ENCODE results near the gene MAP4K2.

DNA sequence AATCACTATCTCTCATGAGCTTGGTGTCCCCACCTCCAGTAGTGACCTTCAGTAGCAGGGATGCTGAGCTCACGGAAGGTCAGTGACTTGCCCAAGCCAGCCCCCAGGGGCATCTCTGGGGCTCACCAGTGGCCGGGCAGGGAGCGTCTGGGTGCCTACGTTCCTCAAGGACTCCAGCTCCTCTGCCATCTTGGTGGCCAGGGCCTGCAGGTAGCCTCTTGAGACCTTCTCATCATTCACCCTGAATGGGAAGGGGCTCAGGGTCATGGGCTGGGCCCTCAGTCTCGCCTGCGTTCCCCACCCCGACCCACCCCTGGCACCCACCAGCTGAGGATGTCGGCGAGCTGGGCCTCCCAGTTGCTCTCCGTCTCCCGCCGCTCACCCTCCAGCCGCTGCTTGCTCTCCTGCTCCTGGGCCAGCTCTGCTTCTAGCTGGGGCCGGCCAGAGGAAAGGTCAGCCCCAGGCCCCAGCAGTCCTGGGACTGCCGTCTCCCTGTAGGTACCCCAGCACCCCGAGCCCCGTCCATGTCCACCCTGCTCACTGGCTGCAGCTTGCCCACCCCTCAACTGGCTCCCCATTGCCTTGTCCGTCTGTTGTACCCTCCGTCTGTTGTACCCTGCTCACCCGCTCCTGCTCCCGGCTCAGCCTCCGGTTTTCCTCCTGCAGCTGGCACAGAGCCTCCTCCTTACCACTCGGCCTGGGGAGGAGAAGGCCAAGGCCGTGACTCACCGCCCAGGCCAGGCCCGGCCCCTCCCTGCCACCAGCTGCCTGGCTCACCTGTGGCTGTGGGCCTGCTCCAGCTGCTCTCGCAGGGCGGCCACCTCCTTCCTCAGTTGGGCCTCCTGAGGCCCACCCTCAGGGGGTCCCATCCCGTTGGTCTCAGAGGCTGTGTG is 32.0 kb upstream of the MAP4K2 start:
- TF ChIP-seq, protein P1, sequence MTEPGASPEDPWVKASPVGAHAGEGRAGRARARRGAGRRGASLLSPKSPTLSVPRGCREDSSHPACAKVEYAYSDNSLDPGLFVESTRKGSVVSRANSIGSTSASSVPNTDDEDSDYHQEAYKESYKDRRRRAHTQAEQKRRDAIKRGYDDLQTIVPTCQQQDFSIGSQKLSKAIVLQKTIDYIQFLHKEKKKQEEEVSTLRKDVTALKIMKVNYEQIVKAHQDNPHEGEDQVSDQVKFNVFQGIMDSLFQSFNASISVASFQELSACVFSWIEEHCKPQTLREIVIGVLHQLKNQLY (CRISPR knock-in tag; IDR thresholded peaks at IDR 0.05): no peak
- TF ChIP-seq MED13 (CRISPR knock-in tag; IDR thresholded peaks at IDR 0.05): no peak
- TF ChIP-seq ZNF263 (CRISPR knock-in tag; IDR thresholded peaks at IDR 0.05): no peak
- TF ChIP-seq AGO2 (optimal IDR thresholded peaks at IDR 0.05; ENCODE audit: low read depth, low read length): no peak
- TF ChIP-seq ZNF879 (CRISPR knock-in tag; IDR thresholded peaks at IDR 0.05): no peak
- no peak for TF ChIP-seq ZNF788 (CRISPR knock-in tag; IDR thresholded peaks at IDR 0.05; ENCODE audit: borderline replicate concordance)
- no peak for TF ChIP-seq HIVEP1 (CRISPR knock-in tag; IDR thresholded peaks at IDR 0.05)
- TF ChIP-seq HOMEZ (CRISPR knock-in tag; IDR thresholded peaks at IDR 0.05; ENCODE audit: low read depth): no peak
- TF ChIP-seq, protein P2, sequence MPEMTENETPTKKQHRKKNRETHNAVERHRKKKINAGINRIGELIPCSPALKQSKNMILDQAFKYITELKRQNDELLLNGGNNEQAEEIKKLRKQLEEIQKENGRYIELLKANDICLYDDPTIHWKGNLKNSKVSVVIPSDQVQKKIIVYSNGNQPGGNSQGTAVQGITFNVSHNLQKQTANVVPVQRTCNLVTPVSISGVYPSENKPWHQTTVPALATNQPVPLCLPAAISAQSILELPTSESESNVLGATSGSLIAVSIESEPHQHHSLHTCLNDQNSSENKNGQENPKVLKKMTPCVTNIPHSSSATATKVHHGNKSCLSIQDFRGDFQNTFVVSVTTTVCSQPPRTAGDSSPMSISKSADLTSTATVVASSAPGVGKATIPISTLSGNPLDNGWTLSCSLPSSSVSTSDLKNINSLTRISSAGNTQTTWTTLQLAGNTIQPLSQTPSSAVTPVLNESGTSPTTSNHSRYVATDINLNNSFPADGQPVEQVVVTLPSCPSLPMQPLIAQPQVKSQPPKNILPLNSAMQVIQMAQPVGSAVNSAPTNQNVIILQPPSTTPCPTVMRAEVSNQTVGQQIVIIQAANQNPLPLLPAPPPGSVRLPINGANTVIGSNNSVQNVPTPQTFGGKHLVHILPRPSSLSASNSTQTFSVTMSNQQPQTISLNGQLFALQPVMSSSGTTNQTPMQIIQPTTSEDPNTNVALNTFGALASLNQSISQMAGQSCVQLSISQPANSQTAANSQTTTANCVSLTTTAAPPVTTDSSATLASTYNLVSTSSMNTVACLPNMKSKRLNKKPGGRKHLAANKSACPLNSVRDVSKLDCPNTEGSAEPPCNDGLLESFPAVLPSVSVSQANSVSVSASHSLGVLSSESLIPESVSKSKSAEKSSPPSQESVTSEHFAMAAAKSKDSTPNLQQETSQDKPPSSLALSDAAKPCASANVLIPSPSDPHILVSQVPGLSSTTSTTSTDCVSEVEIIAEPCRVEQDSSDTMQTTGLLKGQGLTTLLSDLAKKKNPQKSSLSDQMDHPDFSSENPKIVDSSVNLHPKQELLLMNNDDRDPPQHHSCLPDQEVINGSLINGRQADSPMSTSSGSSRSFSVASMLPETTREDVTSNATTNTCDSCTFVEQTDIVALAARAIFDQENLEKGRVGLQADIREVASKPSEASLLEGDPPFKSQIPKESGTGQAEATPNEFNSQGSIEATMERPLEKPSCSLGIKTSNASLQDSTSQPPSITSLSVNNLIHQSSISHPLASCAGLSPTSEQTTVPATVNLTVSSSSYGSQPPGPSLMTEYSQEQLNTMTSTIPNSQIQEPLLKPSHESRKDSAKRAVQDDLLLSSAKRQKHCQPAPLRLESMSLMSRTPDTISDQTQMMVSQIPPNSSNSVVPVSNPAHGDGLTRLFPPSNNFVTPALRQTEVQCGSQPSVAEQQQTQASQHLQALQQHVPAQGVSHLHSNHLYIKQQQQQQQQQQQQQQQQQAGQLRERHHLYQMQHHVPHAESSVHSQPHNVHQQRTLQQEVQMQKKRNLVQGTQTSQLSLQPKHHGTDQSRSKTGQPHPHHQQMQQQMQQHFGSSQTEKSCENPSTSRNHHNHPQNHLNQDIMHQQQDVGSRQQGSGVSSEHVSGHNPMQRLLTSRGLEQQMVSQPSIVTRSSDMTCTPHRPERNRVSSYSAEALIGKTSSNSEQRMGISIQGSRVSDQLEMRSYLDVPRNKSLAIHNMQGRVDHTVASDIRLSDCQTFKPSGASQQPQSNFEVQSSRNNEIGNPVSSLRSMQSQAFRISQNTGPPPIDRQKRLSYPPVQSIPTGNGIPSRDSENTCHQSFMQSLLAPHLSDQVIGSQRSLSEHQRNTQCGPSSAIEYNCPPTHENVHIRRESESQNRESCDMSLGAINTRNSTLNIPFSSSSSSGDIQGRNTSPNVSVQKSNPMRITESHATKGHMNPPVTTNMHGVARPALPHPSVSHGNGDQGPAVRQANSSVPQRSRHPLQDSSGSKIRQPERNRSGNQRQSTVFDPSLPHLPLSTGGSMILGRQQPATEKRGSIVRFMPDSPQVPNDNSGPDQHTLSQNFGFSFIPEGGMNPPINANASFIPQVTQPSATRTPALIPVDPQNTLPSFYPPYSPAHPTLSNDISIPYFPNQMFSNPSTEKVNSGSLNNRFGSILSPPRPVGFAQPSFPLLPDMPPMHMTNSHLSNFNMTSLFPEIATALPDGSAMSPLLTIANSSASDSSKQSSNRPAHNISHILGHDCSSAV (CRISPR knock-in tag; IDR thresholded peaks at IDR 0.05; ENCODE audit: borderline replicate concordance): no peak
- no peak for TF ChIP-seq PTBP1 (IDR thresholded peaks at IDR 0.05; ENCODE audit: low read depth, low read length, poor library complexity, severe bottlenecking)
- TF ChIP-seq ZNF30 (CRISPR knock-in tag; IDR thresholded peaks at IDR 0.05): no peak
